ENCODE data around the gene SH3PXD2B. TPM values are rescaled to one million over a fixed set of nuclear protein-coding genes. Genes with fewer than 3 reads are reported as not detected.

The SH3PXD2B gene
- total and polyA plus RNA-seq, 2 of the 13 experiments (the other 11 are each of a cell fraction or from before 2014, with no cell fraction given) = 3.4 to 4.6 TPM

- TF ChIP-seq, protein P1, sequence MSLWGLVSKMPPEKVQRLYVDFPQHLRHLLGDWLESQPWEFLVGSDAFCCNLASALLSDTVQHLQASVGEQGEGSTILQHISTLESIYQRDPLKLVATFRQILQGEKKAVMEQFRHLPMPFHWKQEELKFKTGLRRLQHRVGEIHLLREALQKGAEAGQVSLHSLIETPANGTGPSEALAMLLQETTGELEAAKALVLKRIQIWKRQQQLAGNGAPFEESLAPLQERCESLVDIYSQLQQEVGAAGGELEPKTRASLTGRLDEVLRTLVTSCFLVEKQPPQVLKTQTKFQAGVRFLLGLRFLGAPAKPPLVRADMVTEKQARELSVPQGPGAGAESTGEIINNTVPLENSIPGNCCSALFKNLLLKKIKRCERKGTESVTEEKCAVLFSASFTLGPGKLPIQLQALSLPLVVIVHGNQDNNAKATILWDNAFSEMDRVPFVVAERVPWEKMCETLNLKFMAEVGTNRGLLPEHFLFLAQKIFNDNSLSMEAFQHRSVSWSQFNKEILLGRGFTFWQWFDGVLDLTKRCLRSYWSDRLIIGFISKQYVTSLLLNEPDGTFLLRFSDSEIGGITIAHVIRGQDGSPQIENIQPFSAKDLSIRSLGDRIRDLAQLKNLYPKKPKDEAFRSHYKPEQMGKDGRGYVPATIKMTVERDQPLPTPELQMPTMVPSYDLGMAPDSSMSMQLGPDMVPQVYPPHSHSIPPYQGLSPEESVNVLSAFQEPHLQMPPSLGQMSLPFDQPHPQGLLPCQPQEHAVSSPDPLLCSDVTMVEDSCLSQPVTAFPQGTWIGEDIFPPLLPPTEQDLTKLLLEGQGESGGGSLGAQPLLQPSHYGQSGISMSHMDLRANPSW (CRISPR knock-in tag; IDR thresholded peaks at IDR 0.05; ENCODE audit: borderline replicate concordance) = no peak
- TF ChIP-seq PRDM10 (CRISPR knock-in tag; IDR thresholded peaks at IDR 0.05; ENCODE audit: low read depth) (0 out of 2 replicates have a peak, but pooled peaks have one; percentile 60), ZNF282 (IDR thresholded peaks at IDR 0.05; ENCODE audit: partially characterized antibody) (no peak), CERS6 (CRISPR knock-in tag; IDR thresholded peaks at IDR 0.05) (no peak), ZFY (CRISPR knock-in tag; IDR thresholded peaks at IDR 0.05) (peak; percentile 85), TCF7 (IDR thresholded peaks at IDR 0.05; ENCODE audit: low read depth) (no peak), MED13 (CRISPR knock-in tag; IDR thresholded peaks at IDR 0.05) (no peak), ZNF589 (CRISPR knock-in tag; conservative IDR thresholded peaks at IDR 0.05) (no peak), ZSCAN20 (CRISPR knock-in tag; IDR thresholded peaks at IDR 0.05; ENCODE audit: borderline replicate concordance) (no peak; the same call in 1 of the 2 replicates), CBX5 (CRISPR knock-in tag; IDR thresholded peaks at IDR 0.05; ENCODE audit: borderline replicate concordance) (no peak), ZNF841 (CRISPR knock-in tag; IDR thresholded peaks at IDR 0.05; ENCODE audit: borderline replicate concordance) (no peak), PAWR (CRISPR knock-in tag; IDR thresholded peaks at IDR 0.05; ENCODE audit: borderline replicate concordance) (no peak)
- TF ChIP-seq, protein P2, sequence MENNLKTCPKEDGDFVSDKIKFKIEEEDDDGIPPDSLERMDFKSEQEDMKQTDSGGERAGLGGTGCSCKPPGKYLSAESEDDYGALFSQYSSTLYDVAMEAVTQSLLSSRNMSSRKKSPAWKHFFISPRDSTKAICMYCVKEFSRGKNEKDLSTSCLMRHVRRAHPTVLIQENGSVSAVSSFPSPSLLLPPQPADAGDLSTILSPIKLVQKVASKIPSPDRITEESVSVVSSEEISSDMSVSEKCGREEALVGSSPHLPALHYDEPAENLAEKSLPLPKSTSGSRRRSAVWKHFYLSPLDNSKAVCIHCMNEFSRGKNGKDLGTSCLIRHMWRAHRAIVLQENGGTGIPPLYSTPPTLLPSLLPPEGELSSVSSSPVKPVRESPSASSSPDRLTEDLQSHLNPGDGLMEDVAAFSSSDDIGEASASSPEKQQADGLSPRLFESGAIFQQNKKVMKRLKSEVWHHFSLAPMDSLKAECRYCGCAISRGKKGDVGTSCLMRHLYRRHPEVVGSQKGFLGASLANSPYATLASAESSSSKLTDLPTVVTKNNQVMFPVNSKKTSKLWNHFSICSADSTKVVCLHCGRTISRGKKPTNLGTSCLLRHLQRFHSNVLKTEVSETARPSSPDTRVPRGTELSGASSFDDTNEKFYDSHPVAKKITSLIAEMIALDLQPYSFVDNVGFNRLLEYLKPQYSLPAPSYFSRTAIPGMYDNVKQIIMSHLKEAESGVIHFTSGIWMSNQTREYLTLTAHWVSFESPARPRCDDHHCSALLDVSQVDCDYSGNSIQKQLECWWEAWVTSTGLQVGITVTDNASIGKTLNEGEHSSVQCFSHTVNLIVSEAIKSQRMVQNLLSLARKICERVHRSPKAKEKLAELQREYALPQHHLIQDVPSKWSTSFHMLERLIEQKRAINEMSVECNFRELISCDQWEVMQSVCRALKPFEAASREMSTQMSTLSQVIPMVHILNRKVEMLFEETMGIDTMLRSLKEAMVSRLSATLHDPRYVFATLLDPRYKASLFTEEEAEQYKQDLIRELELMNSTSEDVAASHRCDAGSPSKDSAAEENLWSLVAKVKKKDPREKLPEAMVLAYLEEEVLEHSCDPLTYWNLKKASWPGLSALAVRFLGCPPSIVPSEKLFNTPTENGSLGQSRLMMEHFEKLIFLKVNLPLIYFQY (CRISPR knock-in tag; IDR thresholded peaks at IDR 0.05; ENCODE audit: borderline replicate concordance) = peak; percentile 4; the same call in 1 of the 2 replicates
Measured at GRCh38 chr5:172283020-172283861, 171.1 kb downstream of the SH3PXD2B start, which contains the start of gene UBTD2 (continued).
